22Rv1 (cell line): Measurements from ENCODE around the gene LRRC30.
A peak's percentile ranks its signal among the peaks of the same experiment; 100 is the strongest.

Source experiments
- CTCF ChIP-seq: fragments of 450-650 bp; IDR thresholded peaks from 2 replicates; pipeline ENCODE4 v1.5.1; 2017; ENCODE audit warnings: mild to moderate bottlenecking
- ZFX ChIP-seq: fragments of 450-650 bp; IDR thresholded peaks from 2 replicates; pipeline ENCODE4 v1.6.1; 2017; ENCODE audit warnings: antibody characterized with exemption, borderline replicate concordance

GRCh38 chr18:7221424-7222155 lies 9.3 kb upstream of the LRRC30 start:
- TF ChIP-seq CTCF (peak; percentile 82), ZFX (no peak)
